Activated gamma-delta T cell (primary cell): ENCODE results near the gene CXCL3.
A peak's percentile ranks its signal among the peaks of the same experiment; 100 is the strongest.
"Not testable (repeated sequence)": the region's sequence is repeated elsewhere in the genome, so short reads cannot be mapped to it uniquely, and the experiment has no call there.

Experiments used
- DNase-seq: peaks from one replicate; lab custom pipeline; 2025; lab: John Stamatoyannopoulos, UW
- total RNA-seq, 2 donors: gene quantifications; one replicate each; lab custom pipeline; 2026; lab: John Stamatoyannopoulos, UW

Gene CXCL3
- 0.05 to 0.70 reads per million in 2 donors for total RNA-seq

GRCh38 chr4:74038425-74039314, at the start of gene CXCL3:
Gene CXCL3 (minus strand): TSS chr4:74038689. CDS start chr4:74038611, 78 bp downstream.
- DNase-seq: peak; percentile 9

DNA sequence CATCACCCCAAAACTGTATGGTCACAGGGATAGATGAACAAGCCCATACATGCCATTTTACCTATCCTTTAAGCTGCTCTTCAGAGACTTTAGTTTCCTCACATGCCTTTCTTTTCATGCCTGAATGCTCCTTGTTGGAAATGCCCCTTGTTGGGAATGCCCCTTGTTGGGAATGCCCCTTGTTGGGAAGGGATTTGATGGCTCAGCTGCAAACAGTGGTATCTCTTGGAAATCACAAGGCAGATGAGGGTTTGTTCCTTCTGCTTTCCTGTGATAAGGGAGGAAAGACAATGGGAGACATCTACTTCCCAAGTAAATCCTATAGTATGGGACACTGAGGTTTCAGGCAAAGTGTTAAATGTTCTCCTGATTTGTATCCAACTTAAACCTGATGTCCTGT, 49.0 kb upstream of the CXCL3 start:
- DNase-seq: no peak

GRCh38 chr4:74085669-74086068, 47.2 kb upstream of the CXCL3 start:
- no peak for DNase-seq

DNA sequence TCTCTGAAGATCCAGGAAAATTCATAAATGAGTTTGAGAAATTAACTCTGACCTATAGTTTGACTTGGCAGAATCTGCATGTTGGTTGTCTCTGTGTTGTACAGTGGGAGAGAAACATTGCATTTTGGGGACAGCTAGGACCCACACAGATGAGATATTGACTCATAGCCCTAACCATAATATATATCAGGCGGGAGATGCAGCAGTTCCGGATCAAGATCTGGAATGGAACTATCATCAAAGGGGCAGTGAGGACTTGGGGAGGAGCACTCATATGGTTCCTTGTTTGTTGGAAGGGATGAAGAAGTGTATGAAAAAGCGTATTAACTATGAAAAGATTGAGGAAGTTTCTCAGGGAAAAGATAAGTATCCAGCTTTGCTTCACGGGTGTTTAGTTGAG, 46.5 kb upstream of the CXCL3 start:
- DNase-seq: no peak

GRCh38 chr4:74083546-74083945, 45.1 kb upstream of the CXCL3 start:
- no peak for DNase-seq

DNA sequence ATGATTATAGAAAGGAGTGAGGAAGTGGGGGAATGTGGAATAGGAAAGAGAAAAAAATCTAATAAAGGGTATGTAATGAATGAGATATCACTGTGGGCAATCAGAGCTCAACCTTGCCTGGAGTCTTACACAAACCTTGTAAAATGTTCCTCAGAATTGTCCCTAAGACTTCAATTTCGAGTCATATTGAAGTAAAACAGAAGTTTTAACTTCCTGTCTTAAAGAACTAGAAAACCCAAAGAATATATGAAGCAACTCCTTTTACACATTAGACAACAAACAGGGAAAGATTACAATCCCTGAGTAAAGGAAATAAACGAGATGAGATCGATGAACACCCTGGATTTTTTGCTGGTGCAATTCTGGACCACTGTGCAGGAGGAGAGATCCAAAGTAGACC, 42.5 kb upstream of the CXCL3 start:
- no peak for DNase-seq

DNA sequence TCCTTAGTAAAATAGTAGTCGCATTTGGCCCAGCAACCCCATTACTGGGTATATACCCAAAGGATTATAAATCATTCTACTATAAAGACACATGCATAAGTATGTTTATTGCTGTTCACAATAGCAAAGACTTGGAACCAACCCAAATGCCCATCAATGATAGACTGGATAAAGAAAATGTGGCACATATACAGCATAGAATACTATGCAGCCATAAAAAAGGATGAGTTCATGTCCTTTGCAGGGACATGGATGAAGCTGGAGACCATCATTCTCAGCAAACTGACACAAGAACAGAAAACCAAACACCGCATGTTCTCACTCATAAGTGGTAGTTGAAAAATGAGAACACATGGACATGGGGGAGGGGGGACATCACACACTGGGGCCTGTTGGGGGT, 41.9 kb upstream of the CXCL3 start:
- DNase-seq: not testable (repeated sequence)

DNA sequence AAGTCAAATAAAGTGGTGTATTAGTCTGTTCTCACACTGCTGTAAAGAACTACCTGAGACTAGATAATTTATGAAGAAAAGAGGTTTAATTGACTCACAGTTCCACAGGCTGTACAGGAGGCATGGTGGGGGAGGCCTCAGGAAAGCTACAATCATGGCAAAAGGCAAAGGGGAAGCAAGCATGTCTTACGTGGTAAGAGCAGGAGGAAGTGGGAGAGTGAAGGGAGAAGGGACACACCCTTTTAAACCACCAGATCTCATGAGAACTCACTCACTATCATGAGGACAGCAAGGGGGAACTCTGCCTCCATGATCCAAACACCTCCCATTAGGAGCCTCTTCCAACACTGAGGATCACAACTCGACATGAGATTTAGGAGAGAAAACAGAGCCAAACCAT, 40.5 kb upstream of the CXCL3 start:
- not testable (repeated sequence) for DNase-seq

DNA sequence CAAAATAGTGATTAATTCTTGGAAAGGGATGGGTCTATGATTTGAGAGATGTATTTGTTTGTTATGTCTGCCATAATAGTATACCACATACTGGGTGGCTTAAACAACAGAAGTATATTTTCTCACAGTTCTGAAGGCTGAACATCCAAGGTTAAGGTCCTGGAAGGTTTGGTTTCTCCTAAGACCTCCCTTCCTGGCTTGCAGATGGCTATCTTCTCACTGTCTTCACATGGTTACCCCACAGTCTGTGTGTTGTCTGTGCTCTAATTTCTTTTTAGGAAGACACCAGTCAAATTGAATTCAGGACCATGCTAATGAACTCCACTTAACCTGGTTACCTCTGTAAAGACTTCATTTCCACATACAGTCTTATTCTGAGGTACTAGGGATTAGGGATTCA, 34.9 kb upstream of the CXCL3 start:
- DNase-seq: no peak

DNA sequence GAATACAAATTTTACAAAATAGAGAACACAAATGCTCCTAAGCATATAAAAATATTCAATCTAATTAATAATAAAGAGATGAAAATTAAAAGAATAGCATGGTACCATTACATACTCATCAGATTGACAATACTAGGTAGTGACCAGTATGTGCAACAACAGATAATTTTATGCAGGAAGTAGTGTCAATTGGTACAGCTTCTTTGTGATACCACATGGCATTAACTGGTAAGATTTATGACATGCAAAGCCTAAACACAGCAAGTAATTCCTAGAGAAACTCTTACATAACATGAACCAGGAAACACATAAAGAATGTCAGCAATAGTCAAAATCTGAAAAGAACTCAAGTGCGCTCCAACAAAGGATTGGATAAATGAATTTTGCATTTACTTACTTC, 34.2 kb upstream of the CXCL3 start:
- DNase-seq: no peak

DNA sequence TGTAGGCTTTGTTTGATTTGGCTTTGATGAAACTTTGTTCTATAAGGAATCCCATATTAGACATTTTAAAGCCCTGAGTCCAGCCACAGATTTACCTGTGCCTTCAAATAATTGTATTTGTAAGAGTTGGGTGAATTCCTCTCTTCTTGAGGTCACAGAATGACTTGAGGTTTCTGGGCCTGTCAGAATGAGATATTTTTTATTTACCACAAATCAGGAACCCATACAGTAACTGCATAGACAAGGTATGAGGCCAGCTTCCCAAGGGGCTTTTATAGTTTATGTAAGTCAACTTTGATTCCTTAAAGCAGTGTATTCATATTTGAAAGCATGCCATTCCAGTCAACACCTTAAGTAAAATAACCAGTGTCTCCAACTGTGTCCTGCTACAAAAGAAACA, 29.1 kb upstream of the CXCL3 start:
- DNase-seq: no peak

- DNase-seq: no peak
Measured at GRCh38 chr4:74066232-74066631, 27.7 kb upstream of the CXCL3 start.

DNA sequence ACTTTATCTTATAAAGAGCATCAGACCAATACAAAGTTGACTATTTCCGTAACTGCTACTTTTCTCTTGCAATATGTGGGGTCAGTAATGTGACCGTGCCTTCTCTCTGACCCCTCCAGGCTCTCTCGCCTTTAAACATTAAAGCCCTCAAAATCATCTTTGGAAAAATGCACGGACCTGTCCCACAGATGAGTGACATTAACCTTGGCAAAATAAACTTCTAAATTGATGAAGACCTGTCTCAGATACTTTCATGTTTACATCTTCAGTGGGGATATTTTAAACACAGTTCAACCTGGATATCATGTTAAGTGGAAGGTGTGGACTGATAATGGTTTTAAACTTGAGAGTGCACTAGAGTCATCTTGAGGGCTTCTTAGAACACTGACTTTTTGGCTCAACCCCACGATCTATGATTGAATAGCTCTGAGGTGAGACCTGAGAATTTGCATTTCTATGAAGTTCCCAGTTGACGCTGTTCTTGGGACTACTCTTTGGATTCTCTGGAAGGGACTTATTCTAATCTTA, 26.7 kb upstream of the CXCL3 start:
- DNase-seq: no peak

- DNase-seq: no peak
Measured at GRCh38 chr4:74063859-74064258, 25.4 kb upstream of the CXCL3 start.

- no peak for DNase-seq
Measured at GRCh38 chr4:74062953-74063352, 24.5 kb upstream of the CXCL3 start.

DNA sequence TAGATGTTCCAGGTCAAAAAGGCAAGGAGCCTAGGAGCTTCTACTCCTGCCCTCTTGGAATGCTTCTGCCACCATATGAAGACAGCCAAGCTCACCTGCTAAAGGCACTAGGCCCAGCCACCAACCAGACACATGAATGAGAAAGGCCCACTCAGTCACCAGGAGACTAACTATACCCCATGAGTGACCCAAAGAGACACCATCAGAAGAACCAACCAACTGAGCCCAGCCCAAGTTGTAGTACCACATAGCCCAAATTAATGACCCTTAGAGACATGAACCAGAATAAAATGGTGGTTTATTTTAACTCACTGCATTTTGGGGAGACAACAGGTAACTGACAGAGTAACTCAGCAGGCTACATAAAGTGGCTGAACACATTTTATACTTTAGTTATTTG, 22.9 kb upstream of the CXCL3 start:
- DNase-seq: no peak

GRCh38 chr4:74059161-74059829, 20.8 kb upstream of the CXCL3 start:
- no peak for DNase-seq

- DNase-seq: no peak
Measured at GRCh38 chr4:74058048-74058651, 19.7 kb upstream of the CXCL3 start.

GRCh38 chr4:74057588-74057987, 19.1 kb upstream of the CXCL3 start:
- no peak for DNase-seq

DNA sequence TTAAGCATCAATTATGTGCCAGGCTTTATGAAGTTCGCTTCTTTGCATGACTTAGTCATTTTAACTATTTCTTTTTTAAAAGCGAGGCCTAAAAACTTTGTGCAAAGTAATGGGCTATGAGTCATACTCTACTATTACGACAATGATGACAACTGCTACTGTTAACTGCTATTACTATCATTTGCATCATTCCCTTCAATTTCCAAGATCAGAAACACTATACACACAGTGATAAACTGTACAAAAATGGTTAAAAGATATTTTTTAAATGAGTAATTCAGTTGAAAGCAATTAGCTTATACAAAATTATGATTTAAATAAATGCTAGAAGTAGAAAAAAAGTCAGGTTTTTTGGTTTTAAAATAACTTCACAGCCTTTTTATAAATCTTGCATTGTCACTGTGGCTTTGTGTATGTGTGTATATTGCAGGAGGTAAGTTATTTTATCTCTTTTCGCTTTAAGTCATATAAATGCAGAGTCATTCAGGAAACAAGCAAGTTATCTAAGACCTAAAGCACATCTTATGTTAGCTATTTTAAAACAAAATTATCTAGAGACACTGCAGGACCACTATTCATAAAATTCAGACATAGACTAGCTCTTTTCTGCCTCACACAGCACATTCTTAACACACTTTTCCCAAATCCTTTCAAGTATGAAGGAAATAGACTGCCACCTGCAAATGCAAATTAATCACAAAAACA, 18.5 kb upstream of the CXCL3 start:
- DNase-seq: no peak

DNA sequence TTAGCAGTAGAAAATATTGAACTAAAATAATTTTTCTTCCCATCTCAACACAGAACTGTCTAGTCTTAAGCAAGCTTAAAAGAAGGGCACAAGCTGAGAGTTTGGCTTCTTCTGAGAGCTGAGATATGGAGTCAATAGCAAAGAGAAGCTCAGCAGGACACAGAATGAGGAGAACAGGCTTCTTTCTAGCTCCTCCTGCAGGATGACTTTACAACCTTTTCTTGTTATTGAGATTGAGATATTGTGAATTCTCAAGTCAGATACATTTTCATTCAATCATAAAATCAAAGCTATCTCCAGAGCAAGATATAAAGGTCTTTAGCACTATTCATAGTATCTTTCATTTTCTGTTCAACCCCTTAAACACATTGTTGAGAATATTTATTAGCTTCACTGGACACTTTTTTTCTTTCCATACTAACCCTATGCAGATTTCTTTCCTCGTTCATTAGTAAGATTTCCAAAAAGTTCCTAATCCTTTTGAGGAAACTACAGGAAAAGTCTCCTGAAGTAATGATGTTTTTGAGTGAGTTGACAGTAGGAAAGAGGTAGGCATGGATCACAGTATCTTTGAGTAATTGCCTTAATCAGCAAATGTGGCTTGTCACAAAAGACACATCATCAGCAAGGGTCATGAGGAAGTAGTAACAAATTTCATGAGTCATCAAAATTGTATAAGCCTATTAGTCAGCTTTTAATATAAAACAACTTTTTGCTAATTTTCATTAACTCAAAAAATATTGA, 17.8 kb upstream of the CXCL3 start:
- DNase-seq: no peak
